Measurements from ENCODE around the gene MEX3C. TPM values are rescaled to one million over a fixed set of nuclear protein-coding genes. Genes with fewer than 3 reads are reported as not detected.

Gene MEX3C
- 35.4 and 47.4 TPM in 2 replicates for polyA plus RNA-seq (2014; cell fraction: cytosol; rRNA removed)
- polyA plus RNA-seq (2014; cell fraction: nucleus; rRNA removed): 18.8 and 26.5 TPM in 2 replicates

GRCh38 chr18:51197661-51198424, at the start of gene MEX3C:
TSS of gene MEX3C (minus strand) at chr18:51197681. CDS start at chr18:51197320, 361 bp downstream.
- DNase-seq (ENCODE audit: low spot score): peak; percentile 99

- DNase-seq (ENCODE audit: low spot score): no peak
These were observed 43.7 kb upstream of the MEX3C start for GRCh38 chr18:51241226-51241625.

- DNase-seq (ENCODE audit: low spot score): no peak
These were observed 38.7 kb upstream of the MEX3C start for GRCh38 chr18:51236225-51236624.

- DNase-seq (ENCODE audit: low spot score): no peak
These were observed 37.7 kb upstream of the MEX3C start for GRCh38 chr18:51235009-51235789.

- no peak for DNase-seq (ENCODE audit: low spot score)
These were observed 36.9 kb upstream of the MEX3C start for GRCh38 chr18:51234117-51235008.

- no peak for DNase-seq (ENCODE audit: low spot score)
These were observed 31.8 kb upstream of the MEX3C start for GRCh38 chr18:51229328-51229727.

GRCh38 chr18:51227660-51228059, 30.2 kb upstream of the MEX3C start:
- DNase-seq (ENCODE audit: low spot score): no peak

GRCh38 chr18:51226587-51227350, 29.3 kb upstream of the MEX3C start:
- no peak for DNase-seq (ENCODE audit: low spot score)

GRCh38 chr18:51226068-51226467, 28.6 kb upstream of the MEX3C start:
- DNase-seq (ENCODE audit: low spot score): no peak

- DNase-seq (ENCODE audit: low spot score): no peak
These were observed 15.1 kb upstream of the MEX3C start for GRCh38 chr18:51212606-51213005.

- DNase-seq (ENCODE audit: low spot score): no peak
These were observed 14.1 kb upstream of the MEX3C start for GRCh38 chr18:51211552-51211951.

GRCh38 chr18:51196811-51197660, 445 bp downstream of the MEX3C start:
- peak; percentile 22 for DNase-seq (ENCODE audit: low spot score)

- no peak for DNase-seq (ENCODE audit: low spot score)
These were observed 1.2 kb downstream of the MEX3C start for GRCh38 chr18:51196118-51196810.

GRCh38 chr18:51195451-51196117, 1.9 kb downstream of the MEX3C start:
- DNase-seq (ENCODE audit: low spot score): peak; percentile 70

- no peak for DNase-seq (ENCODE audit: low spot score)
These were observed 2.4 kb downstream of the MEX3C start for GRCh38 chr18:51195086-51195450.

GRCh38 chr18:51194604-51195003, 2.9 kb downstream of the MEX3C start:
- DNase-seq (ENCODE audit: low spot score): no peak

GRCh38 chr18:51193621-51194287, 3.7 kb downstream of the MEX3C start:
- no peak for DNase-seq (ENCODE audit: low spot score)

GRCh38 chr18:51192696-51193095, 4.8 kb downstream of the MEX3C start:
- no peak for DNase-seq (ENCODE audit: low spot score)

All from SK-N-DZ (cell line).